Inferior parietal cortex (tissue), 1 donor: Measurements from ENCODE around the gene HSD17B2.
"Not testable (repeated sequence)": the region's sequence is repeated elsewhere in the genome, so short reads cannot be mapped to it uniquely, and the experiment has no call there.

Experiments used
- DNase-seq: peaks from one replicate; pipeline ENCODE4 v3.0.0-alpha.2; 2016; ENCODE audit errors: extremely low spot score

Gene HSD17B2

DNA sequence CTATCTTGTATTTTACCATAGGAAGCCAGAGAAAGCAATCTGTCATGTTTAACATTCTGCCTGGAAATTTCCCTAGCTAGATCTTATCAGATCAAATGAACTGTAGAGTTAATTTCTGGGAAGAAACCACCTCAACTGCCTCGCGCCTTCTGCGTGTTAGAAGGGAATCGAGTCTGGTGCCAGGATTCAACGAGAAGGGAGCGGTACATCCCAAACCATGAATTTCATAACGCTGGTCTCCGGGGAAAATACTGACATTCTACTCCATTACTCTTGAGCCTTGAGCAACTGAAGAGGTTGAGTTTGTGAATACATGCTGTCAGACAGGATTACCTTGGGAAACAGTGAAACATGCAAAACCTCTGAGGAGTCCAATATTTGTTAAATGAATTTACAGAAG is 99.8 kb downstream of the HSD17B2 start:
- DNase-seq, result no peak

- no peak for DNase-seq
Observed at GRCh38 chr16:82135844-82136243, 100.8 kb downstream of the HSD17B2 start.

DNA sequence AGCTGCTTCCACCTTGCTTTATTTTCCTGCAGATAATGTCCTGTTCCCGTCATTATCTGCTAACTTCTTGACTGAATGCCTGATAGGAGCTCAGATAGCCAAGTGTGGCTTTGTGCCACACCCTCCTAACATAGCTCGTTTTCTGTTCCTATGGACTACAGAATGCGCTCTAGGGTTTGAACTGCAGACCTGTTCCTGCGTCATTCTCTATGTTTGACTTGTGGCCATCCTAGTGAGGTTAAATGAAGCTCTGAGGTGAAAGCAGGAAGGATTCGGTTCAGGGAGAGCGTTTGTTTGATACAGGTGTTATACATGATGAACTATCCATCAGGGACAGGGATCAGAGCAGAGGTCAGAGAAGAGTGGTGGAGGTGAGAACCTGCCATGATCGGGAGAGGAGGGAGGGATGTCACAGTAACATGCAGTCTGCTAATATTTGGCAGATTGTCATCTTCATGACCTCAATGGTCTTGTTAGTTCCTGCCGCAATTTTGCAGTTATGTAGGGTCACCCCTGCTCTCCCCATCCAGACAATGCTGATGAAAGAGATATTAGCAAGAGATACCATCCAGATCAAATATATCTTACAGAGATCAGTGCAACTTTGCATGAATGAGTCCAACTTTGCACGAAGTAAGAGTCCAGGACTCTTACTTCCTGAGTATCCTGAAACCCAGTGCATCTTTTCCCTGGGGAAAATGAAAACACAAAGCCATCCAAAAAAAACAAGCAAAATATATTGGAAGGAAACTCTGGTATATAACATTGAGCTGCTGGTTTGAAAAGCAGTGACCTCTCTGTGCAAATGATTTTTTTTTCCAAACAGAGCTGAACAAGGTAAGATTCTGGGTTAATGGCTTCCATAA is 102.1 kb downstream of the HSD17B2 start:
- no peak for DNase-seq

DNA sequence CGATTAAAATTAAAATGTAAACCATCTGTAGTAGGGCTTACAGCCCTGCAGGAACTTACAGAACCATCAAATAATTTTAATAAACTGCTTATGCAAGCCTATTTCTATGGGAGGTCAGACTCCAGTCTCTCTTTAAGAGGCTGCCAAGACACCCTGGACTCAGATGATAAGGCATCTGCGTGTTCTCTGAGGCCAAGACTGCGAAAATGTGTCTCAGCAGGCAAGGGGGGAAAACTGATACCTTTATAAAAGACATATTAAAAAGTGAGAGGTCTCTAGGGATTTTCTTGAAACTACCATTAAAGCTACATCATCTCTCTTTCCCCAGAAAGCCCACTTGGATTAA is 102.7 kb downstream of the HSD17B2 start:
- DNase-seq, result no peak

- DNase-seq, result no peak
Observed at GRCh38 chr16:82138478-82139285, 103.6 kb downstream of the HSD17B2 start.

- not testable (repeated sequence) for DNase-seq
Observed at GRCh38 chr16:82139286-82139571, 104.2 kb downstream of the HSD17B2 start.

GRCh38 chr16:82146556-82146955 is 111.5 kb downstream of the HSD17B2 start:
- DNase-seq, result no peak

DNA sequence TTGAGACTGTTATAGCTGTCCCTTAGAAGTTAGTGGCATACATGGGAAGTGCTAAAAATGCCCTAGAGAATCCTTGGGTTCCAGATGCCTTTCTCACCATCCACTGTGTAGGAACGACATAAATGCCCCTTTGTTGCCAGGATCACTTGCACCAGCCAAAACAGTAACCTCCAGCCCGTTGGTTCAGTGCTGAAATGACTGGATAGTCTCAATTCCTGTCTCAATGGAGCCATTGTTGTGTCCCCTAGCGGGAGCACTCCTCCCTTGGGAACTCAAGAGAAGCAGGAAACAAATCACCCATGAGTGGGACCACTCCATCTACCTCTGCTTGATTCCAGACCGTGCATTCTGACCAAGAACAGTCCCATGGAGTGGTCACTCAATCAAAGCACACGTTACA is 111.9 kb downstream of the HSD17B2 start:
- peak; percentile 64 for DNase-seq

DNA sequence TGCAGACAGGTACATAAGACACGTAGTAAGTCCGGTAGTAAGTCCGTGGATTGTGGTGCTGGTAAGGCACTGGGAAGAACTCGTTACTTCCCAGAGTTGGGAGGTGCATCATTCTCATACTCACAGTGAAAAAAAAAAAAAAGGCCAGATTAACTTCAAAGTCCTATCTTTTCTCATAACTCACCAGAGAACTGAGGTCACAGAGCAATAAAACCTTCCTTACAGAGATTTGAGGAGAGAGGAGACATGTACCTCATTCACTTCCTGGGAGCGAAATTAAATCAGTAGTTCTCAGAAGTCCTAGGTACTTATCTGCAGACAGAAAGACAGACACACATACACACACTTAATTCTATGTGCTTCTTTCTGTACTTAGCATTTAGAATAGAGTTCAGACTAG is 112.5 kb downstream of the HSD17B2 start:
- no peak for DNase-seq
